SK-N-SH (cell line): Measurements from ENCODE around the gene PLAAT5. TPM values are rescaled to one million over a fixed set of nuclear protein-coding genes. Genes with fewer than 3 reads are reported as not detected.
A peak's percentile ranks its signal among the peaks of the same experiment; 100 is the strongest.

ENCODE experiments used
- CTCF ChIA-PET: fragments of 300-600, 350-600 bp; formaldehyde crosslinking; extraction: SDS; loops from one replicate; lab custom pipeline; 2021; lab: Yijun Ruan, JAX
- POLR2A ChIA-PET: fragments of 350-600 bp; sonication (Branson Sonifier 250); formaldehyde crosslinking; extraction: SDS; loops from one replicate; lab custom pipeline; 2020; ENCODE audit warnings: antibody characterized with exemption, inconsistent platforms; lab: Yijun Ruan, JAX
- DNase-seq: peaks from one replicate; pipeline ENCODE4 v3.0.0; 2012
- H2AFZ ChIP-seq: fragments of 200-600 bp; sonication (generic); 2 replicates; pipeline ENCODE4 v1.8.1; 2016; ENCODE audit warnings: antibody characterized with exemption, mild to moderate bottlenecking, low read depth
- H3F3A ChIP-seq: fragments of 200-600 bp; sonication (generic); replicated peaks from 2 replicates; pipeline ENCODE3; 2016; ENCODE audit warnings: antibody characterized with exemption, mild to moderate bottlenecking; ENCODE audit not compliant: insufficient read depth
- H3K27ac ChIP-seq, 2 experiments: fragments of 200-500 bp in 1 of 2; fragments of 200-600 bp in 1 of 2; sonication (Bioruptor generic) in 1 of 2; sonication (generic), shearing (Covaris generic) in 1 of 2; 2 replicates each; pipeline versions ENCODE4 v1.5.1 to v1.6.1; 2014 to 2016; ENCODE audit warnings: low read depth in 2 of 2, inconsistent platforms in 1 of 2, low read length in 1 of 2, mild to moderate bottlenecking in 1 of 2, mixed read lengths in 1 of 2
- H3K27me3 ChIP-seq: fragments of 200-600 bp; sonication (generic), shearing (Covaris generic); 2 replicates; pipeline ENCODE4 v1.6.1; 2016; ENCODE audit warnings: mixed run types; ENCODE audit not compliant: insufficient read depth
- H3K36me3 ChIP-seq, 2 experiments: fragments of 200-500 bp in 1 of 2; fragments of 200-600 bp in 1 of 2; sonication (Bioruptor generic) in 1 of 2; sonication (generic) in 1 of 2; replicated peaks in 1 of 2; 2 replicates each; pipeline versions ENCODE3 to v1.5.1; 2014 to 2016; ENCODE audit warnings: low read length in 1 of 2, mild to moderate bottlenecking in 1 of 2; ENCODE audit not compliant: insufficient read depth in 2 of 2, control insufficient read depth in 1 of 2
- H3K4me1 ChIP-seq, 2 experiments: fragments of 200-500 bp in 1 of 2; fragments of 200-600 bp in 1 of 2; sonication (Bioruptor generic) in 1 of 2; sonication (generic), shearing (Covaris generic) in 1 of 2; 2 replicates each; pipeline versions ENCODE4 v1.5.1 to v1.6.1; 2014 to 2016; ENCODE audit warnings: low read depth in 1 of 2, low read length in 1 of 2, mixed run types in 1 of 2; ENCODE audit not compliant: insufficient read depth in 2 of 2, control insufficient read depth in 1 of 2
- H3K4me2 ChIP-seq: fragments of 200-600 bp; sonication (generic), shearing (Covaris generic); 2 replicates; pipeline ENCODE4 v1.6.1; 2017; ENCODE audit warnings: mixed run types
- H3K4me3 ChIP-seq, 2 experiments: fragments of 200-500 bp in 1 of 2; fragments of 200-600 bp in 1 of 2; sonication (Bioruptor generic) in 1 of 2; sonication (generic), shearing (Covaris generic) in 1 of 2; 2 replicates each; pipeline versions ENCODE4 v1.5.1 to v1.8.1; 2014 to 2016; ENCODE audit warnings: low read depth in 2 of 2, inconsistent platforms in 1 of 2, low read length in 1 of 2, mild to moderate bottlenecking in 1 of 2, mixed read lengths in 1 of 2, moderate library complexity in 1 of 2
- H3K79me2 ChIP-seq: fragments of 200-600 bp; sonication (generic); 2 replicates; pipeline ENCODE4 v1.8.1; 2017; ENCODE audit warnings: mild to moderate bottlenecking; ENCODE audit not compliant: insufficient read depth
- H3K9ac ChIP-seq: fragments of 200-600 bp; sonication (generic); 2 replicates; pipeline ENCODE4 v1.6.1; 2017; ENCODE audit warnings: mixed run types
- H3K9me2 ChIP-seq: fragments of 200-600 bp; sonication (generic); 2 replicates; pipeline ENCODE4 v1.6.1; 2017; ENCODE audit warnings: mixed run types
- H3K9me3 ChIP-seq: fragments of 200-600 bp; sonication (generic); 2 replicates; pipeline ENCODE4 v1.6.1; 2017; ENCODE audit warnings: mixed run types, mild to moderate bottlenecking, moderate library complexity
- H4K20me1 ChIP-seq: fragments of 200-600 bp; sonication (generic); 2 replicates; pipeline ENCODE4 v1.6.1; 2017; ENCODE audit warnings: mild to moderate bottlenecking, mixed run types; ENCODE audit not compliant: insufficient read depth
- CHD2 ChIP-seq: fragments of 150-350 bp; IDR thresholded peaks from 2 replicates; pipeline ENCODE4 v1.6.1; 2018; ENCODE audit warnings: low read length; ENCODE audit not compliant: partially characterized antibody
- FOSL2 ChIP-seq: IDR thresholded peaks from 2 replicates; pipeline ENCODE4 v1.4.0; 2012; ENCODE audit warnings: low read depth, mild to moderate bottlenecking, moderate library complexity, borderline replicate concordance
- NRF1 ChIP-seq: IDR thresholded peaks from 2 replicates; pipeline ENCODE4 v1.6.1; 2012; ENCODE audit warnings: low read depth, mild to moderate bottlenecking, low read length
- POLR2AphosphoS5 ChIP-seq: IDR thresholded peaks from 2 replicates; pipeline ENCODE4 v1.6.1; 2012; ENCODE audit warnings: low read depth, low read length
- RAD21 ChIP-seq: IDR thresholded peaks from 2 replicates; pipeline ENCODE4 v1.6.1; 2012; ENCODE audit warnings: mild to moderate bottlenecking, low read length
- SMC3 ChIP-seq: IDR thresholded peaks from 2 replicates; pipeline ENCODE4 v1.6.1; 2012; ENCODE audit warnings: low read depth, low read length, improper control_type of control experiment
- TAF1 ChIP-seq: IDR thresholded peaks from 2 replicates; pipeline ENCODE4 v1.6.1; 2012; ENCODE audit warnings: low read depth, mild to moderate bottlenecking, low read length, moderate library complexity, borderline replicate concordance
- TCF12 ChIP-seq: IDR thresholded peaks from 2 replicates; pipeline ENCODE4 v1.4.0; 2012
- TEAD4 ChIP-seq: IDR thresholded peaks from 2 replicates; pipeline ENCODE4 v1.4.0; 2012; ENCODE audit warnings: mild to moderate bottlenecking, borderline replicate concordance; ENCODE audit not compliant: insufficient read depth
- WGBS: methylation state at CpG from one replicate; pipeline ENCODE4 v1.1.6; 2017; ENCODE audit warnings: low lambda C conversion rate; 5-methylcytosine and 5-hydroxymethylcytosine counted together
- polyA plus RNA-seq, 3 experiments: library from polyadenylated mRNA; depleted of rRNA; stranded (reverse); fragments of >200 nt; gene quantifications; 2 replicates each; pipeline ENCODE4 v1.2.3, GENCODE V29; 2012
- TF ChIP-seq, protein P1 (sequence below): fragments of 150-350 bp; IDR thresholded peaks from 2 replicates; pipeline ENCODE4 v1.6.1; 2017; ENCODE audit warnings: antibody characterized with exemption, low read length, low read depth, borderline replicate concordance
- TF ChIP-seq, protein P2 (sequence below): fragments of 200-600 bp; sonication (generic); IDR thresholded peaks from 2 replicates; pipeline ENCODE4 v1.6.1; 2017; ENCODE audit warnings: antibody characterized with exemption, mild to moderate bottlenecking, moderate library complexity

The PLAAT5 gene
- polyA plus RNA-seq, 1 of the 3 experiments (the other 2 are of a cell fraction), result not detected

GRCh38 chr11:63508745-63509144 is 17.8 kb upstream of the PLAAT5 start:
- H3K4me2 ChIP-seq, result no peak overlapping the region
- H3K9ac ChIP-seq, result no peak overlapping the region
- H2AFZ ChIP-seq, result no peak overlapping the region
- 73% methylated on average over 10 of the region's 12 CpGs for whole genome bisulfite sequencing
- TF ChIP-seq TAF1, result no peak
- TF ChIP-seq CHD2, result no peak
- TF ChIP-seq, protein P1, sequence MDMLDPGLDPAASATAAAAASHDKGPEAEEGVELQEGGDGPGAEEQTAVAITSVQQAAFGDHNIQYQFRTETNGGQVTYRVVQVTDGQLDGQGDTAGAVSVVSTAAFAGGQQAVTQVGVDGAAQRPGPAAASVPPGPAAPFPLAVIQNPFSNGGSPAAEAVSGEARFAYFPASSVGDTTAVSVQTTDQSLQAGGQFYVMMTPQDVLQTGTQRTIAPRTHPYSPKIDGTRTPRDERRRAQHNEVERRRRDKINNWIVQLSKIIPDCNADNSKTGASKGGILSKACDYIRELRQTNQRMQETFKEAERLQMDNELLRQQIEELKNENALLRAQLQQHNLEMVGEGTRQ, result no peak
- no peak for TF ChIP-seq NRF1
- no peak for TF ChIP-seq TEAD4
- no peak for TF ChIP-seq TCF12
- TF ChIP-seq POLR2AphosphoS5, result no peak
- no peak for TF ChIP-seq FOSL2
- no peaks in the 10 kb centered on the region for H3K9me3 ChIP-seq
- no peaks in the 10 kb centered on the region for H3F3A ChIP-seq
- peaks cover 0 to 3% of the 10 kb centered on the region in 2 experiments; a peak in 1 of 4 replicates for H3K4me1 ChIP-seq
- no peak overlapping the region for H3K27ac ChIP-seq
- ChIA-PET POLR2A (no interaction called here), CTCF (interaction anchor here (1.7 to 2.4 kb wide), 3 partner anchors 12 to 30 kb away, joined by 6 to 17 read pairs (median 10); no protein-coding TSS in a partner anchor)
- no peak for DNase-seq
- H3K9me2 ChIP-seq, result no peaks in the 10 kb centered on the region
- H3K36me3 ChIP-seq, result no peaks in the 10 kb centered on the region
- H4K20me1 ChIP-seq, result no peaks in the 10 kb centered on the region
- H3K27me3 ChIP-seq, result no peaks in the 10 kb centered on the region; the same call in 1 of the 2 replicates
- H3K79me2 ChIP-seq, result no peaks in the 10 kb centered on the region
- no peak overlapping the region for H3K4me3 ChIP-seq

DNA sequence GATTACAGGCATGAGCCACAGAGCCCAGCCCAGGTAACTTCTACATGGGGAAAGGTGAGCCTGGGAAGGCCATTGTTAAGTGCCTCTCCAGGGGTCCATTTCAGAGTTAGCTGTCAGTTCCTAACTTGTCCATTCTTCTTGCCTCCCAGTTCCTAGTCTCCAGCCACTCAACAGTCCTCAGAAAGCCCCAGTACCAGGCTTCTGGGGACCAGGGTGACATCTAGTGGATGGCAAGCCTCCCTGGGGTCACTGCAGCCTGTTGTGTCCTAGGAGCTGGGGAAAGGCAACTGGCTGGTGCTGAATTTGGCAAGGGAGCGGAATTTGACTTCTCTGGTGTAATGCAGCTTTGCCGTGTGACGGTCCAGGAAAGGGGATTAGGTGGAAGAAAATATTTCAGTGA is 17.0 kb upstream of the PLAAT5 start:
- Histone ChIP-seq H3K36me3 (no peaks in the 10 kb centered on the region), H3K4me1 (peaks cover 0 to 3% of the 10 kb centered on the region in 2 experiments; a peak in 1 of 4 replicates), H4K20me1 (no peaks in the 10 kb centered on the region), H3K4me2 (no peak overlapping the region), H3F3A (no peaks in the 10 kb centered on the region), H3K9ac (no peak overlapping the region), H3K9me3 (no peaks in the 10 kb centered on the region), H3K27ac (no peak overlapping the region), H3K79me2 (no peaks in the 10 kb centered on the region), H3K9me2 (no peaks in the 10 kb centered on the region), H3K27me3 (no peaks in the 10 kb centered on the region; the same call in 1 of the 2 replicates), H3K4me3 (no peak overlapping the region), H2AFZ (no peak overlapping the region)
- POLR2A ChIA-PET, result no interaction called here
- CTCF ChIA-PET, result interaction anchor here (0.9 to 2.4 kb wide), 4 partner anchors 13 to 134 kb away, joined by 3 to 17 read pairs (median 4); no protein-coding TSS in a partner anchor
- DNase-seq, result peak; percentile 37
- TF ChIP-seq, protein P2, sequence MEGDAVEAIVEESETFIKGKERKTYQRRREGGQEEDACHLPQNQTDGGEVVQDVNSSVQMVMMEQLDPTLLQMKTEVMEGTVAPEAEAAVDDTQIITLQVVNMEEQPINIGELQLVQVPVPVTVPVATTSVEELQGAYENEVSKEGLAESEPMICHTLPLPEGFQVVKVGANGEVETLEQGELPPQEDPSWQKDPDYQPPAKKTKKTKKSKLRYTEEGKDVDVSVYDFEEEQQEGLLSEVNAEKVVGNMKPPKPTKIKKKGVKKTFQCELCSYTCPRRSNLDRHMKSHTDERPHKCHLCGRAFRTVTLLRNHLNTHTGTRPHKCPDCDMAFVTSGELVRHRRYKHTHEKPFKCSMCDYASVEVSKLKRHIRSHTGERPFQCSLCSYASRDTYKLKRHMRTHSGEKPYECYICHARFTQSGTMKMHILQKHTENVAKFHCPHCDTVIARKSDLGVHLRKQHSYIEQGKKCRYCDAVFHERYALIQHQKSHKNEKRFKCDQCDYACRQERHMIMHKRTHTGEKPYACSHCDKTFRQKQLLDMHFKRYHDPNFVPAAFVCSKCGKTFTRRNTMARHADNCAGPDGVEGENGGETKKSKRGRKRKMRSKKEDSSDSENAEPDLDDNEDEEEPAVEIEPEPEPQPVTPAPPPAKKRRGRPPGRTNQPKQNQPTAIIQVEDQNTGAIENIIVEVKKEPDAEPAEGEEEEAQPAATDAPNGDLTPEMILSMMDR, result peak; percentile 27
- TF ChIP-seq TCF12 (no peak), RAD21 (peak; percentile 37; the same call in 1 of the 2 replicates), SMC3 (0 out of 2 replicates have a peak, but pooled peaks have one; percentile 10)
- WGBS, result 48% methylated on average over 3 of the region's 3 CpGs
